Caki2 (cell line): ENCODE measurements around the gene C2orf49. TPM values are rescaled to one million over a fixed set of nuclear protein-coding genes. Genes with fewer than 3 reads are reported as not detected.
A peak's percentile ranks its signal among the peaks of the same experiment; 100 is the strongest.
"Not testable (repeated sequence)": the region's sequence is repeated elsewhere in the genome, so short reads cannot be mapped to it uniquely, and the experiment has no call there.

Source experiments
- DNase-seq: peaks from one replicate; pipeline ENCODE4 v3.0.0-alpha.2; 2015; ENCODE audit warnings: low read depth
- in situ Hi-C: cut with HindIII; loops from 2 replicates; pipeline ENCODE4 v1.10.0; 2016; ENCODE audit warnings: low sequenced_read_pairs, low pct_unique_long_range_greater_than_20kb, mixed read lengths
- total RNA-seq: library from RNA; depleted of rRNA; stranded (reverse); fragments of >200 nt; shearing (Covaris generic); gene quantifications from 2 replicates; pipeline ENCODE4 v1.2.3, GENCODE V29; 2014; ENCODE audit warnings: low replicate concordance

Gene C2orf49
- total RNA-seq, 1 experiment from 2014 or later = 18.6 TPM

GRCh38 chr2:105315314-105315713 is 22.0 kb upstream of the C2orf49 start:
- DNase-seq = no peak
- in situ Hi-C loops = no loop called here

- in situ Hi-C loops = no loop called here
- no peak for DNase-seq
Observed at GRCh38 chr2:105317937-105318336, 19.4 kb upstream of the C2orf49 start.

GRCh38 chr2:105320651-105321215 is 16.6 kb upstream of the C2orf49 start:
- in situ Hi-C loops = no loop called here
- DNase-seq = no peak

GRCh38 chr2:105321875-105322646 is 15.3 kb upstream of the C2orf49 start:
- in situ Hi-C loops = no loop called here

GRCh38 chr2:105323111-105323510 is 14.2 kb upstream of the C2orf49 start:
- DNase-seq = no peak
- in situ Hi-C loops = no loop called here

More at GRCh38 chr2:105321875-105322646, 15.3 kb upstream of the C2orf49 start:
- no peak for DNase-seq

GRCh38 chr2:105324101-105324500 is 13.2 kb upstream of the C2orf49 start:
- DNase-seq = no peak
- in situ Hi-C loops = no loop called here

- no peak for DNase-seq
- in situ Hi-C loops = no loop called here
Observed at GRCh38 chr2:105324732-105325131, 12.6 kb upstream of the C2orf49 start.

GRCh38 chr2:105325389-105325963 is 11.9 kb upstream of the C2orf49 start:
- in situ Hi-C loops = no loop called here
- DNase-seq = no peak

GRCh38 chr2:105327271-105327670 is 10.1 kb upstream of the C2orf49 start:
- DNase-seq, in situ Hi-C loops: not testable (repeated sequence)

GRCh38 chr2:105327690-105328089 is 9.7 kb upstream of the C2orf49 start:
- in situ Hi-C loops = no loop called here
- DNase-seq = peak; percentile 39

GRCh38 chr2:105328281-105329196 is 8.8 kb upstream of the C2orf49 start:
- in situ Hi-C loops = no loop called here
- DNase-seq = peak; percentile 69

- in situ Hi-C loops = no loop called here
- DNase-seq = no peak
Observed at GRCh38 chr2:105329197-105329554, 8.2 kb upstream of the C2orf49 start.

- in situ Hi-C loops = no loop called here
Observed at GRCh38 chr2:105329561-105330495, 7.5 kb upstream of the C2orf49 start, which contains the start of gene TGFBRAP1. Gene TGFBRAP1 (minus strand): TSS chr2:105329735. CDS start chr2:105308301, 21,434 bp downstream.

GRCh38 chr2:105330681-105331375 is 6.5 kb upstream of the C2orf49 start:
- in situ Hi-C loops = no loop called here
- DNase-seq = peak; percentile 16

More at GRCh38 chr2:105329561-105330495, 7.5 kb upstream of the C2orf49 start, which contains the start of gene TGFBRAP1:
- peak; percentile 71 for DNase-seq

GRCh38 chr2:105334211-105334610 is 3.1 kb upstream of the C2orf49 start:
- DNase-seq = no peak
- in situ Hi-C loops = no loop called here

GRCh38 chr2:105335469-105335868 is 1.9 kb upstream of the C2orf49 start:
- in situ Hi-C loops = no loop called here

GRCh38 chr2:105336786-105337121 is 586 bp upstream of the C2orf49 start:
- in situ Hi-C loops = no loop called here
- no peak for DNase-seq

More at GRCh38 chr2:105335469-105335868, 1.9 kb upstream of the C2orf49 start:
- DNase-seq = no peak
